Trophoblast cell (in vitro differentiated cells and primary cell): Measurements from ENCODE around the gene SAAL1.

Source experiments
- DNase-seq, 2 donors: peaks; one replicate each; pipeline ENCODE4 v3.0.0-alpha.2; 2016
- H2AFZ ChIP-seq: 2 replicates; pipeline ENCODE4 v1.6.1; 2013; ENCODE audit warnings: low read length, moderate library complexity, mild to moderate bottlenecking; ENCODE audit not compliant: insufficient read depth, poor library complexity
- H2AK5ac ChIP-seq: 2 replicates; pipeline ENCODE4 v1.6.1; 2013; ENCODE audit warnings: mild to moderate bottlenecking, low read length
- H2BK120ac ChIP-seq: 2 replicates; pipeline ENCODE4 v1.6.1; 2013; ENCODE audit warnings: low read length, mild to moderate bottlenecking, moderate library complexity; ENCODE audit not compliant: insufficient read depth, poor library complexity
- H2BK12ac ChIP-seq: 2 replicates; pipeline ENCODE4 v1.6.1; 2013; ENCODE audit warnings: mild to moderate bottlenecking, low read length, moderate library complexity
- H2BK5ac ChIP-seq: 2 replicates; pipeline ENCODE4 v1.6.1; 2013; ENCODE audit warnings: low read length, low read depth, moderate library complexity, mild to moderate bottlenecking; ENCODE audit not compliant: poor library complexity
- H3K14ac ChIP-seq: 2 replicates; pipeline ENCODE4 v1.6.1; 2013; ENCODE audit warnings: mild to moderate bottlenecking, low read length
- H3K18ac ChIP-seq: 2 replicates; pipeline ENCODE4 v1.6.1; 2013; ENCODE audit warnings: mild to moderate bottlenecking, low read length
- H3K23ac ChIP-seq: 2 replicates; pipeline ENCODE4 v1.6.1; 2013; ENCODE audit warnings: low read length
- H3K27ac ChIP-seq: 2 replicates; pipeline ENCODE4 v1.5.1; 2013; ENCODE audit warnings: low read depth, mild to moderate bottlenecking, inconsistent platforms, low read length, moderate library complexity
- H3K27me3 ChIP-seq: 2 replicates; pipeline ENCODE4 v1.6.1; 2013; ENCODE audit warnings: inconsistent platforms, mild to moderate bottlenecking, low read length, moderate library complexity; ENCODE audit not compliant: insufficient read depth
- H3K36me3 ChIP-seq, 2 experiments: 1 replicate in 1 of 2; 2 replicates in 1 of 2; pipeline ENCODE4 v1.6.1; 2013; ENCODE audit warnings: low read length in 2 of 2, mild to moderate bottlenecking in 2 of 2, moderate library complexity in 1 of 2; ENCODE audit not compliant: insufficient read depth in 2 of 2, control insufficient read depth in 1 of 2
- H3K4ac ChIP-seq: 2 replicates; pipeline ENCODE4 v1.6.1; 2013; ENCODE audit warnings: low read depth, mild to moderate bottlenecking, low read length, moderate library complexity
- H3K4me1 ChIP-seq, 2 experiments: 1 replicate in 1 of 2; 2 replicates in 1 of 2; pipeline ENCODE4 v1.6.1; 2013; ENCODE audit warnings: low read length in 2 of 2, mild to moderate bottlenecking in 2 of 2, moderate library complexity in 1 of 2; ENCODE audit not compliant: insufficient read depth in 2 of 2, control insufficient read depth in 1 of 2
- H3K4me2 ChIP-seq: 2 replicates; pipeline ENCODE4 v1.6.1; 2013; ENCODE audit warnings: inconsistent platforms, mild to moderate bottlenecking, low read length, moderate library complexity
- H3K4me3 ChIP-seq: 2 replicates; pipeline ENCODE4 v1.5.1; 2013; ENCODE audit warnings: mild to moderate bottlenecking, low read depth, low read length, inconsistent platforms
- H3K79me1 ChIP-seq: one replicate; pipeline ENCODE4 v1.6.1; 2013; ENCODE audit warnings: low read length
- H3K79me2 ChIP-seq: 2 replicates; pipeline ENCODE4 v1.6.1; 2013; ENCODE audit warnings: low read length, mild to moderate bottlenecking; ENCODE audit not compliant: control insufficient read depth, insufficient read depth, poor library complexity
- H3K9ac ChIP-seq: 2 replicates; pipeline ENCODE4 v1.6.1; 2013; ENCODE audit warnings: mild to moderate bottlenecking, low read length
- H3K9me3 ChIP-seq: 2 replicates; pipeline ENCODE4 v1.6.1; 2013; ENCODE audit warnings: low read depth, mild to moderate bottlenecking, control low read depth, inconsistent platforms, low read length; ENCODE audit not compliant: insufficient read depth
- H4K12ac ChIP-seq: 2 replicates; pipeline ENCODE4 v1.6.1; 2013; ENCODE audit warnings: low read depth, mild to moderate bottlenecking, low read length, moderate library complexity
- H4K8ac ChIP-seq: 2 replicates; pipeline ENCODE4 v1.6.1; 2013; ENCODE audit warnings: low read depth, mild to moderate bottlenecking, low read length, moderate library complexity
- H4K91ac ChIP-seq: one replicate; pipeline ENCODE4 v1.6.1; 2013; ENCODE audit warnings: low read depth, mild to moderate bottlenecking, low read length, moderate library complexity
- WGBS: extraction: QIAGEN DNeasy Blood & Tissue Kit; methylation state at CpG from one replicate; pipeline ENCODE4 v1.1.7; 2013; ENCODE audit warnings: missing lambda C conversion rate; ENCODE audit not compliant: insufficient read length, insufficient coverage; ENCODE audit errors: extremely low coverage; 5-methylcytosine and 5-hydroxymethylcytosine counted together

The SAAL1 gene

DNA sequence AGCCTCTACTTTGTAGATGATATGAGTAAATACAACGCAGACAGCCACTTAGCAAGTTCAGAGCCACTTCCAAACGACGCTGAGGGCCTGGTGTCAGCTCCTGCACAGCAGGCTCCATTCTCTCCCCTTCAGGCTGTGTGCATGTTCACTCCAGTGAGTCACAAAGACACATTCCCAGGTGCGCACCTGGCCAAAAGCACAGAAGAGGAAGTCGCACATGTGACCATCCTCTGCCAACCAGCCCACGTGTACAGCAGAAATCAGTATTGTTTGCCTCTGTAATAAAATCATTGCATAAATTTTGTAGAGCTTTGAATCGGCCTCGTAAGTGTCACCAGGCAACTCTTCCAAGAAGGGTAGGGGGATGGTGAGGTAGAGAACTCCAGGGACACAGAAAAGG is 40.3 kb downstream of the SAAL1 start:
- Histone ChIP-seq H3K4me3 (no peak overlapping the region), H3K18ac (no peak overlapping the region), H3K14ac (no peak overlapping the region), H3K36me3 (no peaks in the 10 kb centered on the region), H2AK5ac (no peak overlapping the region), H2BK5ac (no peak overlapping the region), H3K23ac (no peak overlapping the region), H2BK120ac (no peak overlapping the region), H3K79me2 (no peaks in the 10 kb centered on the region), H2AFZ (no peak overlapping the region), H4K12ac (no peak overlapping the region), H3K27ac (no peak overlapping the region), H3K9ac (no peak overlapping the region), H3K9me3 (no peaks in the 10 kb centered on the region), H3K4ac (no peak overlapping the region), H4K8ac (no peak overlapping the region), H3K79me1 (no peaks in the 10 kb centered on the region), H4K91ac (no peak overlapping the region), H2BK12ac (no peak overlapping the region), H3K27me3 (no peaks in the 10 kb centered on the region), H3K4me1 (peaks cover 0 to 7% of the 10 kb centered on the region in 2 experiments), H3K4me2 (no peak overlapping the region)
- no CpG with 5 or more reads among the region's 8 CpGs for WGBS
- peak; percentile 6 to 47 for DNase-seq

DNA sequence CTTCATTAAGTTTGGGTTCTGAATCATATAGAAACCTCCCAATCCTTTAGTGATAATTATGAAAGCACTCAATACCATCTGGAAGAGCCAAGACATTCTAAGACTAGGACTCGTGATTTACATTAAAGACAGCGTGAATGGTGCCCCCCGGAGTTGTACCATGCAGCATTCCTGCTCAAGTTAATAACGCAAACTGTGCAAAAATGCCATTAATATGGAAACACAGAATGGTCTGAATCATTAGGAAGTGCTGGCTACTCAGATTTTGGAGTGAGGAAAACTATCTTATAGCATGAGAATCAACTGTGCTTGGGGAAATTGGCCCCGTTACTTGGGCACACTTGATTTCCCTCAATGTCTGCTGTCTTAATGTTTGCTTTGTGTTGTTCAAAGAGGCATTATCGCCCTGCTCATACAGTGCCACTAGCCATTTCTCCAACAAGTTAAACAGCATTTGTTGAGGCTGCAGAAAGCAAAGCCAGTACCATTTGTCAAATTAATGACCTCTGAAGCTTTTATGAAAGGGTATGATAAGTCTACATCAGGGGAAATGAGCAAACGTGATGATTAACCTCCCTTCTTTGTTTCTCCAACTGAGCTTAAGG is 41.3 kb downstream of the SAAL1 start:
- no peak overlapping the region for H2BK5ac ChIP-seq
- no peak overlapping the region for H3K27ac ChIP-seq
- H2BK12ac ChIP-seq: no peak overlapping the region
- H3K79me2 ChIP-seq: no peaks in the 10 kb centered on the region
- no peak for DNase-seq
- H4K91ac ChIP-seq: no peak overlapping the region
- no peaks in the 10 kb centered on the region for H3K27me3 ChIP-seq
- no peak overlapping the region for H3K4me2 ChIP-seq
- H3K4ac ChIP-seq: no peak overlapping the region
- no peak overlapping the region for H3K18ac ChIP-seq
- H3K36me3 ChIP-seq: no peaks in the 10 kb centered on the region
- no peak overlapping the region for H2AK5ac ChIP-seq
- no peaks in the 10 kb centered on the region for H3K9me3 ChIP-seq
- no CpG with 5 or more reads among the region's 7 CpGs for WGBS
- peaks cover 0 to 7% of the 10 kb centered on the region in 2 experiments for H3K4me1 ChIP-seq
- no peak overlapping the region for H3K9ac ChIP-seq
- no peak overlapping the region for H4K12ac ChIP-seq
- H3K14ac ChIP-seq: no peak overlapping the region
- no peak overlapping the region for H2AFZ ChIP-seq
- H2BK120ac ChIP-seq: no peak overlapping the region
- H4K8ac ChIP-seq: no peak overlapping the region
- no peak overlapping the region for H3K23ac ChIP-seq
- H3K79me1 ChIP-seq: no peaks in the 10 kb centered on the region
- H3K4me3 ChIP-seq: no peak overlapping the region

DNA sequence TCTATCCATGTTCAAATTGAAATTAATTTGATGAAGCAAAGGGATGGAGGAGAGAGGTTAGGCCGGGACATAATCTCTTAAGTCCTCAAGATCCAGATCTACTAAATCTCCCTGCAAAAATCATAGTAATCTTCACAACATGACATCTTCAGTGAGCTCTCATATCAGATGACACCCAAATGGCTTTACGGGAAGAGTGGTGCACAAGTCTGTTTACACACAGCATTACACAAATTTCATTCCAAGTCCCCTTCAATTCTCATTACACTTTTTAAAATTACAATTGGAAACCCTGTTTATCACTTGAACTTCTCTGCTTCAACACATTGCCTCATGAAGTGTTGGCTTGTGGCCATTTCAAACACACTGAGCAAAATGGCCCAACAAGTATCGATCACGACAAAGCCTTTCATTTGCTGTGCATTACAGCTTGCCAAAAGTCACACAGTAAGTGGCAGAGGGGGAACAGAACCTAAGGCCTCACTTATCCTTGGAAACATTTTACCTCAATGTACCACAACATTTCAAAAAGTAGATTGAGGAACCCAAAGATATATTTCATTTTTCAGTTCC is 41.9 kb downstream of the SAAL1 start:
- Histone ChIP-seq H3K4me3 (no peak overlapping the region), H2BK120ac (no peak overlapping the region), H3K4me1 (peaks cover 0 to 7% of the 10 kb centered on the region in 2 experiments), H3K79me1 (no peaks in the 10 kb centered on the region), H3K9me3 (no peaks in the 10 kb centered on the region), H2BK12ac (no peak overlapping the region), H2AK5ac (no peak overlapping the region), H3K27me3 (no peaks in the 10 kb centered on the region), H4K8ac (no peak overlapping the region), H3K4me2 (no peak overlapping the region), H4K91ac (no peak overlapping the region), H4K12ac (no peak overlapping the region), H3K79me2 (no peaks in the 10 kb centered on the region), H3K18ac (no peak overlapping the region), H2AFZ (no peak overlapping the region), H3K14ac (no peak overlapping the region), H2BK5ac (no peak overlapping the region), H3K36me3 (no peaks in the 10 kb centered on the region), H3K23ac (no peak overlapping the region), H3K9ac (no peak overlapping the region), H3K27ac (no peak overlapping the region), H3K4ac (no peak overlapping the region)
- DNase-seq: no peak
- WGBS: no CpG with 5 or more reads among the region's 4 CpGs

DNA sequence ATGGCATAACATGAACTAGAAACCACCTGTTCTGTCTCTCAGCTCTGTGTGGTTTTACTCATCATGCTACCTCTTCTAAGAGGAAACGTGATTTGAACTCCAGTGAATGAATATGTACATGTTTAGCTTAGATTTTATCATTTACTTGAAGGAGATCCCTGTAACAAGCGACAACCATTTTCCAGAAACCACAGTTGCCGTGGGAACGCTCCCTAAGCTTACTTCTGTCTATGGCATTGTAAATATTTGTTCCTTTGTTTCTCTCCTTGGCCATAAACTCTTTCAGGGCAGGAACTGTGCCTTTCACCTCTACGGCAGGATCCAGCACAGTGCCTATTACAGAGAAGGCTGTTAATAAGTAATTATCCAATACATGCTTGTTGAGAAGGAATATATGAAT is 42.8 kb downstream of the SAAL1 start:
- no peak overlapping the region for H3K9ac ChIP-seq
- peaks cover 0 to 7% of the 10 kb centered on the region in 2 experiments for H3K4me1 ChIP-seq
- no peak overlapping the region for H3K27ac ChIP-seq
- H3K79me2 ChIP-seq: no peaks in the 10 kb centered on the region
- H2AK5ac ChIP-seq: no peak overlapping the region
- H3K4me2 ChIP-seq: no peak overlapping the region
- H3K36me3 ChIP-seq: no peaks in the 10 kb centered on the region
- no peaks in the 10 kb centered on the region for H3K79me1 ChIP-seq
- no peaks in the 10 kb centered on the region for H3K27me3 ChIP-seq
- no peak overlapping the region for H3K23ac ChIP-seq
- no peak overlapping the region for H4K8ac ChIP-seq
- no peak overlapping the region for H3K4me3 ChIP-seq
- no peaks in the 10 kb centered on the region for H3K9me3 ChIP-seq
- H2AFZ ChIP-seq: no peak overlapping the region
- no peak overlapping the region for H2BK120ac ChIP-seq
- no peak overlapping the region for H4K91ac ChIP-seq
- H2BK12ac ChIP-seq: no peak overlapping the region
- H3K14ac ChIP-seq: no peak overlapping the region
- H3K4ac ChIP-seq: no peak overlapping the region
- no peak overlapping the region for H3K18ac ChIP-seq
- H2BK5ac ChIP-seq: no peak overlapping the region
- no CpG with 5 or more reads among the region's 5 CpGs for WGBS
- no peak overlapping the region for H4K12ac ChIP-seq
- no peak for DNase-seq
